IMR-90 (cell line): ENCODE data around the gene GH1.

Experiments
- CTCF ChIP-seq: conservative IDR thresholded peaks from 2 replicates; pipeline ENCODE4 v1.5.1; 2012; ENCODE audit warnings: mild to moderate bottlenecking, low read depth, low read length, improper control_type of control experiment
- POLR2A ChIP-seq: IDR thresholded peaks from 2 replicates; pipeline ENCODE4 v1.6.1; 2012; ENCODE audit warnings: mild to moderate bottlenecking, low read depth, low read length

GRCh38 chr17:63927464-63928171 lies 9.0 kb upstream of the GH1 start:
- TF ChIP-seq CTCF (no peak), POLR2A (no peak)
